HG03280 (cell line): ENCODE results near the gene DOLPP1.

ENCODE experiments used
- ATAC-seq: cut with Tn5 transposase; IDR thresholded peaks from one replicate; pipeline ENCODE4 v1.9.1; 2021; ENCODE audit warnings: mild to moderate bottlenecking, moderate library complexity; ENCODE audit not compliant: unreplicated experiment

Gene DOLPP1

GRCh38 chr9:129080601-129081387, at the start of gene DOLPP1:
Gene DOLPP1 (plus strand): TSS chr9:129081111. CDS start chr9:129081132, 21 bp downstream.
- ATAC-seq = peak; percentile 95

- no peak for ATAC-seq
Observed at GRCh38 chr9:129031514-129031913, 49.4 kb upstream of the DOLPP1 start.

GRCh38 chr9:129032541-129033159, 48.3 kb upstream of the DOLPP1 start:
- ATAC-seq = no peak

GRCh38 chr9:129033216-129033615, 47.7 kb upstream of the DOLPP1 start:
- ATAC-seq = no peak

GRCh38 chr9:129035838-129036237, 45.1 kb upstream of the DOLPP1 start:
- ATAC-seq = peak; percentile 11

- ATAC-seq = peak; percentile 96
Observed at GRCh38 chr9:129036241-129036922, 44.5 kb upstream of the DOLPP1 start, which contains the start of gene MIGA2. Gene MIGA2 (plus strand): TSS chr9:129036626. CDS start chr9:129040595, 3,969 bp downstream.

- ATAC-seq = no peak
Observed at GRCh38 chr9:129036923-129037766, 43.8 kb upstream of the DOLPP1 start.

GRCh38 chr9:129037767-129038098, 43.2 kb upstream of the DOLPP1 start:
- ATAC-seq = no peak

- ATAC-seq = no peak
Observed at GRCh38 chr9:129038109-129038852, 42.6 kb upstream of the DOLPP1 start.

GRCh38 chr9:129040113-129040643, 40.7 kb upstream of the DOLPP1 start:
- ATAC-seq = no peak

- ATAC-seq = no peak
Observed at GRCh38 chr9:129042016-129042415, 38.9 kb upstream of the DOLPP1 start.

- no peak for ATAC-seq
Observed at GRCh38 chr9:129052592-129052991, 28.3 kb upstream of the DOLPP1 start.

- ATAC-seq = no peak
Observed at GRCh38 chr9:129053020-129053419, 27.9 kb upstream of the DOLPP1 start.

- no peak for ATAC-seq
Observed at GRCh38 chr9:129054163-129054851, 26.6 kb upstream of the DOLPP1 start.

GRCh38 chr9:129058965-129059795, 21.7 kb upstream of the DOLPP1 start:
- no peak for ATAC-seq

GRCh38 chr9:129059796-129060785, 20.8 kb upstream of the DOLPP1 start:
- no peak for ATAC-seq

GRCh38 chr9:129060991-129061390, 19.9 kb upstream of the DOLPP1 start:
- ATAC-seq = no peak
